GM19455 (cell line): ENCODE measurements around the gene FILIP1L.
A peak's percentile ranks its signal among the peaks of the same experiment; 100 is the strongest.

ENCODE experiments used
- ATAC-seq: cut with Tn5 transposase; IDR thresholded peaks from one replicate; pipeline ENCODE4 v1.9.1; 2021; ENCODE audit not compliant: unreplicated experiment

Gene FILIP1L

GRCh38 chr3:99817437-99818240 is 296.7 kb downstream of the FILIP1L start, which contains the start of gene CMSS1:
CMSS1 (plus strand) TSS chr3:99817862.
- ATAC-seq, result peak; percentile 99

- ATAC-seq, result no peak
Measured at GRCh38 chr3:99817047-99817436, 297.3 kb downstream of the FILIP1L start.

GRCh38 chr3:99810403-99810802 is 303.9 kb downstream of the FILIP1L start:
- ATAC-seq, result no peak

GRCh38 chr3:99809565-99809964 is 304.7 kb downstream of the FILIP1L start:
- ATAC-seq, result no peak

- no peak for ATAC-seq
Measured at GRCh38 chr3:99808163-99808794, 306.0 kb downstream of the FILIP1L start.

GRCh38 chr3:99805160-99805559 is 309.1 kb downstream of the FILIP1L start:
- ATAC-seq, result no peak

GRCh38 chr3:99803297-99803696 is 311.0 kb downstream of the FILIP1L start:
- no peak for ATAC-seq

GRCh38 chr3:99799422-99799821 is 314.9 kb downstream of the FILIP1L start:
- no peak for ATAC-seq

- no peak for ATAC-seq
Measured at GRCh38 chr3:99795573-99795972, 318.7 kb downstream of the FILIP1L start.

- no peak for ATAC-seq
Measured at GRCh38 chr3:99794485-99794884, 319.8 kb downstream of the FILIP1L start.

GRCh38 chr3:99789011-99789721 is 325.1 kb downstream of the FILIP1L start:
- ATAC-seq, result peak; percentile 92
